ENCODE measurements around the gene MYL7.

MYL7 gene

DNA sequence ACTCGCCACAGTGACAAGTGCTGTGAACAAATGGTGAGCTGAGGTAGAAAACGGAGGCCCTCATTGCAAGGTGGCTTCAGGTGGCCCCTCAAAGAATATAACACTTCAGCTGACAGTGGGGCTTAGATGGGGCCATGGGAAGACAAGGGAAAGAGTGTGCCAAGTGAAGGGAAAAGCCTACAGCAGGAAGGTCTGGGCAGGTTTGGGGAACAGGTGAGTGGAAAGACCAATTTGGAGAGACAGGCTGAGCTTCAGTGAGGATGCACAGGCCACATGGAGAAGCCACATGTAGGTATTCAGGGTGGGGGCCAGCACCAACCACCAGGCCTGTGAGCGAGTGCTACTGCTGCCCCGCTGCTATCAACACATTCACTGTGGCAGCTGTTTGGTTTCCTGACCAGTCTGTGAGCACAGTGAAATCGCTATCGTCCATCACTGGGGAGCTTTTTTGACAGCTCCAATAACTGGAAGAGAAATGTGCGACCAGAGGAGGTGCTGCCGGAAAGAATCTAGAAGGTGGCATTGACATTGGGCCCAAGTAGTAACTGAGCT is 21.2 kb downstream of the MYL7 start:
- POLR2A ChIA-PET, result interaction anchor here (0.8 kb wide), 1 partner anchor 12 kb away, joined by 4 read pairs; no protein-coding TSS in a partner anchor
- no peak overlapping the region for H3K27ac ChIP-seq (ENCODE audit: insufficient read depth in 1 of 2, low read depth in 1 of 2, low read length in 2 of 2, poor library complexity in 1 of 2, severe bottlenecking in 2 of 2)
- H3K4me1 ChIP-seq (ENCODE audit: control extremely low read depth in 1 of 4, control insufficient read depth in 4 of 4, insufficient read depth in 4 of 4, low read length in 3 of 4), result peaks cover 10 to 26% (median 19%) of the 10 kb centered on the region in 4 experiments
- no peaks in the 10 kb centered on the region for H3K27me3 ChIP-seq (replicated peaks in 2 of 5; ENCODE audit: control insufficient read depth in 4 of 5, insufficient read depth in 5 of 5, low read length in 4 of 5)
- CTCF ChIA-PET, result no interaction called here
- peaks cover 2 to 68% (median 49%) of the 10 kb centered on the region in 4 experiments for H3K36me3 ChIP-seq (ENCODE audit: control insufficient read depth in 4 of 4, insufficient read depth in 4 of 4, low read length in 3 of 4)
- no peak overlapping the region for H3K4me3 ChIP-seq (ENCODE audit: control insufficient read depth in 1 of 7, extremely low read depth in 1 of 7, insufficient read depth in 4 of 7, low read depth in 2 of 7, low read length in 6 of 7)
- WGBS (ENCODE audit: insufficient coverage), result 95% methylated on average over 8 of the region's 8 CpGs
- no peak for DNase-seq
- no peaks in the 10 kb centered on the region for H3K9me3 ChIP-seq (ENCODE audit: control extremely low read depth in 1 of 5, control insufficient read depth in 4 of 5, insufficient read depth in 2 of 5, low read depth in 1 of 5, low read length in 4 of 5)

- ChIA-PET POLR2A (no interaction called here), CTCF (no interaction called here)
- H3K9me3 ChIP-seq (ENCODE audit: control extremely low read depth in 1 of 5, control insufficient read depth in 4 of 5, insufficient read depth in 2 of 5, low read depth in 1 of 5, low read length in 4 of 5), result no peaks in the 10 kb centered on the region
- H3K4me3 ChIP-seq (ENCODE audit: control insufficient read depth in 1 of 7, extremely low read depth in 1 of 7, insufficient read depth in 4 of 7, low read depth in 2 of 7, low read length in 6 of 7), result no peak overlapping the region
- peaks cover 5 to 86% (median 62%) of the 10 kb centered on the region in 4 experiments for H3K36me3 ChIP-seq (ENCODE audit: control insufficient read depth in 4 of 4, insufficient read depth in 4 of 4, low read length in 3 of 4)
- peaks cover 7 to 16% (median 11%) of the 10 kb centered on the region in 4 experiments for H3K4me1 ChIP-seq (ENCODE audit: control extremely low read depth in 1 of 4, control insufficient read depth in 4 of 4, insufficient read depth in 4 of 4, low read length in 3 of 4)
- no peaks in the 10 kb centered on the region for H3K27me3 ChIP-seq (replicated peaks in 2 of 5; ENCODE audit: control insufficient read depth in 4 of 5, insufficient read depth in 5 of 5, low read length in 4 of 5)
- H3K27ac ChIP-seq (ENCODE audit: insufficient read depth in 1 of 2, low read depth in 1 of 2, low read length in 2 of 2, poor library complexity in 1 of 2, severe bottlenecking in 2 of 2), result no peak overlapping the region
- WGBS (ENCODE audit: insufficient coverage), result 93% methylated on average over 12 of the region's 13 CpGs
- no peak for DNase-seq
Observed at GRCh38 chr7:44117801-44118429, 23.2 kb downstream of the MYL7 start.

- 98% methylated on average over 23 of the region's 25 CpGs for WGBS (ENCODE audit: insufficient coverage)
- Histone ChIP-seq H3K27me3 (replicated peaks in 2 of 5; ENCODE audit: control insufficient read depth in 4 of 5, insufficient read depth in 5 of 5, low read length in 4 of 5) (no peaks in the 10 kb centered on the region), H3K4me1 (ENCODE audit: control extremely low read depth in 1 of 4, control insufficient read depth in 4 of 4, insufficient read depth in 4 of 4, low read length in 3 of 4) (peaks cover 0 to 7% (median 3%) of the 10 kb centered on the region in 4 experiments), H3K27ac (ENCODE audit: insufficient read depth in 1 of 2, low read depth in 1 of 2, low read length in 2 of 2, poor library complexity in 1 of 2, severe bottlenecking in 2 of 2) (no peak overlapping the region), H3K36me3 (ENCODE audit: control insufficient read depth in 4 of 4, insufficient read depth in 4 of 4, low read length in 3 of 4) (peaks cover 7 to 93% (median 67%) of the 10 kb centered on the region in 4 experiments), H3K9me3 (ENCODE audit: control extremely low read depth in 1 of 5, control insufficient read depth in 4 of 5, insufficient read depth in 2 of 5, low read depth in 1 of 5, low read length in 4 of 5) (no peaks in the 10 kb centered on the region), H3K4me3 (ENCODE audit: control insufficient read depth in 1 of 7, extremely low read depth in 1 of 7, insufficient read depth in 4 of 7, low read depth in 2 of 7, low read length in 6 of 7) (no peak overlapping the region)
- no peak for DNase-seq
- CTCF ChIA-PET, result interaction anchor here (0.9 to 1.4 kb wide), 2 partner anchors 16 to 62 kb away, joined by 3 to 4 read pairs; no protein-coding TSS in a partner anchor
- POLR2A ChIA-PET, result no interaction called here
Observed at GRCh38 chr7:44116789-44117666, 24.1 kb downstream of the MYL7 start.

DNA sequence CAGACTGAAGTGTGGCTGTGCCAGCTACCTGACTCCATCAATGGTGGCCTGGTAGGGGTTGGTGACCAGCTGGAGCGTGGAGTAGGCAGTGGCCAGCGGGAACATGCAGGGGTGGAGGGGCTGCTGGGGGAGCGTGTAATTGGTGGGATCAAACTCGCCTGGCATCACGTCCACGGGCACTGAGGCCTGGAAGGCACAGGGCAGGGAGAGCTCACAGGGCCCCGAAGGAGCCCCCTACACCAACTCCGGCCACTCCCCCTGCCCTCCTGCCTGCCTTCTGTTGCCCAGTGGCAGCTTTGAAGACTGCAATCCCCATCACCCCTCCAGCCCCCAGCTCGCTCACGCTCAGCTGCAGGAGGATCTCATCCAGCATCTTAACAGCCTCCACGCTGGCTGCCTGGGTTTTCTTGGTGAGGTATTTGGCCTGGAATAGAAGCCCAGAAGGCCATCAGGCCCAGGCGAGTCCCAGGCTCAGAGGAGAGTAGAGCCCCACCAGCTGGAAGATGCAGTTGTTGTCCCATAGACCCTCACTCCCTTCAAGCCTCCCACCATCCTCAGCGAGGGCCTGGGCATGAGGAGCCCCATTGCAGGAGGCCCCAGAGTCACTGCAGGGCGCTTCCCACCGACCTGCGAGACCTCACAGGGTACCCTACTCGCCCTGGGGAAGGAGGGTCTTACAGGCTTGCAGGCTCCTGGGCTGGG is 24.9 kb downstream of the MYL7 start:
- H3K9me3 ChIP-seq (ENCODE audit: control extremely low read depth in 1 of 5, control insufficient read depth in 4 of 5, insufficient read depth in 2 of 5, low read depth in 1 of 5, low read length in 4 of 5), result no peaks in the 10 kb centered on the region
- H3K27ac ChIP-seq (ENCODE audit: insufficient read depth in 1 of 2, low read depth in 1 of 2, low read length in 2 of 2, poor library complexity in 1 of 2, severe bottlenecking in 2 of 2), result no peak overlapping the region
- ChIA-PET CTCF (interaction anchor here (0.9 to 1.4 kb wide), 2 partner anchors 15 to 63 kb away, joined by 3 to 4 read pairs; no protein-coding TSS in a partner anchor), POLR2A (no interaction called here)
- no peak overlapping the region for H3K4me3 ChIP-seq (ENCODE audit: control insufficient read depth in 1 of 7, extremely low read depth in 1 of 7, insufficient read depth in 4 of 7, low read depth in 2 of 7, low read length in 6 of 7)
- DNase-seq, result no peak
- peaks cover 7 to 87% (median 67%) of the 10 kb centered on the region in 4 experiments for H3K36me3 ChIP-seq (ENCODE audit: control insufficient read depth in 4 of 4, insufficient read depth in 4 of 4, low read length in 3 of 4)
- H3K4me1 ChIP-seq (ENCODE audit: control extremely low read depth in 1 of 4, control insufficient read depth in 4 of 4, insufficient read depth in 4 of 4, low read length in 3 of 4), result no peaks in the 10 kb centered on the region
- no peaks in the 10 kb centered on the region for H3K27me3 ChIP-seq (replicated peaks in 2 of 5; ENCODE audit: control insufficient read depth in 4 of 5, insufficient read depth in 5 of 5, low read length in 4 of 5)
- WGBS (ENCODE audit: insufficient coverage), result 91% methylated on average over 13 of the region's 17 CpGs

DNA sequence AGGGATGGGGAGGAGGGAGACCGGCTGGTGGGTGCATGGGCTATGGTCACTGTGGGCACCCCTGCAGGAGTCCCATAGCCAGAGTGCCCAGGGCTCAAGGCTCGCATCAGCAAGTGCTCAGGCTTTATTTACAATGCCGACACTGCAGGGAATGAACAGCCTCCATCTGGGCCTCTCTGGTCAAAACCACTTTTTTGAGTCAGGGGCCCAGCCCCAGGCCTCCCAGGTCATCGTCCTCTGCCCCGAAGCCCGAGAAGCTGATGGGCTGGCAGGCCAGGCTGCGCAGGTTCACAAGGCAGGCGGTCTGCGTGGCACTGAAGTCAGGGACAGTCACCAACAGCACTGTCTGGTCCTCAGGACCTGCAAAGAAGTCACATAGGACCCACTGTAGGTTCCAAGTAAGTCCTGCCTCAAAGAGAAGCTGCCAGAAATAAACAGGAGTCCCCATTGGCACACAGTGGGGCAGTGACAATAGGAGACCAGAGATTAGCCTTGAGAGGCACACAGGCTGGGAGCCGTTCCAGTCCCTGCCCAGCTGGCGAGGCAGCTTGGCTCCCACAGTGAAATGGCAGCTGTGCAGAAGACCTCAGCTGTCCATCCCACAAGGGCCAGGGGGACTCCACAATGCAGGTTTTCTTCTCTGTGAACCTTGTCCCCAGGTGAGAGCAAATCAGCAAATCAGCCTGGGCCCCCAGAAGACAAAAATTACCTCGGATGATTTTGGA is 26.4 kb downstream of the MYL7 start:
- Histone ChIP-seq H3K27me3 (replicated peaks in 2 of 5; ENCODE audit: control insufficient read depth in 4 of 5, insufficient read depth in 5 of 5, low read length in 4 of 5) (no peaks in the 10 kb centered on the region), H3K4me1 (ENCODE audit: control extremely low read depth in 1 of 4, control insufficient read depth in 4 of 4, insufficient read depth in 4 of 4, low read length in 3 of 4) (no peaks in the 10 kb centered on the region), H3K36me3 (ENCODE audit: control insufficient read depth in 4 of 4, insufficient read depth in 4 of 4, low read length in 3 of 4) (peaks cover 7 to 89% (median 63%) of the 10 kb centered on the region in 4 experiments), H3K27ac (ENCODE audit: insufficient read depth in 1 of 2, low read depth in 1 of 2, low read length in 2 of 2, poor library complexity in 1 of 2, severe bottlenecking in 2 of 2) (no peak overlapping the region), H3K4me3 (ENCODE audit: control insufficient read depth in 1 of 7, extremely low read depth in 1 of 7, insufficient read depth in 4 of 7, low read depth in 2 of 7, low read length in 6 of 7) (no peak overlapping the region), H3K9me3 (ENCODE audit: control extremely low read depth in 1 of 5, control insufficient read depth in 4 of 5, insufficient read depth in 2 of 5, low read depth in 1 of 5, low read length in 4 of 5) (no peaks in the 10 kb centered on the region)
- WGBS (ENCODE audit: insufficient coverage), result 97% methylated on average over 11 of the region's 12 CpGs
- no peak for DNase-seq
- ChIA-PET POLR2A (no interaction called here), CTCF (no interaction called here)

- no peaks in the 10 kb centered on the region for H3K9me3 ChIP-seq (ENCODE audit: control extremely low read depth in 1 of 5, control insufficient read depth in 4 of 5, insufficient read depth in 2 of 5, low read depth in 1 of 5, low read length in 4 of 5)
- POLR2A ChIA-PET, result no interaction called here
- no peak overlapping the region for H3K27ac ChIP-seq (ENCODE audit: insufficient read depth in 1 of 2, low read depth in 1 of 2, low read length in 2 of 2, poor library complexity in 1 of 2, severe bottlenecking in 2 of 2)
- no peak for DNase-seq
- H3K27me3 ChIP-seq (replicated peaks in 2 of 5; ENCODE audit: control insufficient read depth in 4 of 5, insufficient read depth in 5 of 5, low read length in 4 of 5), result no peaks in the 10 kb centered on the region
- H3K36me3 ChIP-seq (ENCODE audit: control insufficient read depth in 4 of 4, insufficient read depth in 4 of 4, low read length in 3 of 4), result peaks cover 7 to 86% (median 54%) of the 10 kb centered on the region in 4 experiments
- H3K4me1 ChIP-seq (ENCODE audit: control extremely low read depth in 1 of 4, control insufficient read depth in 4 of 4, insufficient read depth in 4 of 4, low read length in 3 of 4), result no peaks in the 10 kb centered on the region
- 95% methylated on average over 20 of the region's 24 CpGs for WGBS (ENCODE audit: insufficient coverage)
- CTCF ChIA-PET, result no interaction called here
- H3K4me3 ChIP-seq (ENCODE audit: control insufficient read depth in 1 of 7, extremely low read depth in 1 of 7, insufficient read depth in 4 of 7, low read depth in 2 of 7, low read length in 6 of 7), result no peak overlapping the region
Observed at GRCh38 chr7:44113764-44114354, 27.3 kb downstream of the MYL7 start.

Measured in common myeloid progenitor, CD34-positive (primary cell).